GM23338 (cell line): ENCODE measurements around the gene CA5B. TPM values are rescaled to one million over a fixed set of nuclear protein-coding genes. Genes with fewer than 3 reads are reported as not detected.

Experiments used
- EZH2 ChIP-seq: fragments of 200-600 bp; sonication (generic); IDR thresholded peaks from one replicate; pipeline ENCODE4 v1.8.0; 2017; ENCODE audit warnings: antibody characterized with exemption, mild to moderate bottlenecking, low read depth; ENCODE audit not compliant: unreplicated experiment
- JUNB ChIP-seq: IDR thresholded peaks from one replicate; pipeline ENCODE4 v1.6.1; 2016; ENCODE audit warnings: antibody characterized with exemption; ENCODE audit not compliant: unreplicated experiment
- STAT1 ChIP-seq: IDR thresholded peaks from one replicate; pipeline ENCODE4 v1.6.1; 2016; ENCODE audit warnings: antibody characterized with exemption; ENCODE audit not compliant: unreplicated experiment
- ZNF114 ChIP-seq: fragments of 250-450 bp; sonication (Bioruptor Pico); IDR thresholded peaks from 2 replicates; pipeline ENCODE4 v1.5.0; 2020; ENCODE audit warnings: mild to moderate bottlenecking, moderate library complexity
- polyA plus RNA-seq: library from polyadenylated mRNA; unstranded; fragments of >200 nt; fragmentation: Nextera tagmentation; extraction: Ambion mirVana; gene quantifications from 2 replicates; pipeline ENCODE4 v1.2.1, GENCODE V29; 2016
- small RNA-seq: library from RNA; depleted of rRNA; stranded (forward); fragments of <200 nt; gene quantifications from one replicate; pipeline ENCODE3, GENCODE V24; 2014; ENCODE audit warnings: low replicate concordance
- total RNA-seq: library from RNA; depleted of rRNA; stranded (reverse); fragments of >200 nt; shearing (Covaris generic); gene quantifications from 2 replicates; pipeline ENCODE4 v1.2.3, GENCODE V29; 2014; rRNA removed
- TF ChIP-seq, protein P1 (sequence below): IDR thresholded peaks from one replicate; pipeline ENCODE4 v1.6.1; 2018; ENCODE audit warnings: antibody characterized with exemption; ENCODE audit not compliant: unreplicated experiment

CA5B gene
- total and polyA plus RNA-seq, 2 experiments from 2014 or later: 4.8 to 6.1 TPM

DNA sequence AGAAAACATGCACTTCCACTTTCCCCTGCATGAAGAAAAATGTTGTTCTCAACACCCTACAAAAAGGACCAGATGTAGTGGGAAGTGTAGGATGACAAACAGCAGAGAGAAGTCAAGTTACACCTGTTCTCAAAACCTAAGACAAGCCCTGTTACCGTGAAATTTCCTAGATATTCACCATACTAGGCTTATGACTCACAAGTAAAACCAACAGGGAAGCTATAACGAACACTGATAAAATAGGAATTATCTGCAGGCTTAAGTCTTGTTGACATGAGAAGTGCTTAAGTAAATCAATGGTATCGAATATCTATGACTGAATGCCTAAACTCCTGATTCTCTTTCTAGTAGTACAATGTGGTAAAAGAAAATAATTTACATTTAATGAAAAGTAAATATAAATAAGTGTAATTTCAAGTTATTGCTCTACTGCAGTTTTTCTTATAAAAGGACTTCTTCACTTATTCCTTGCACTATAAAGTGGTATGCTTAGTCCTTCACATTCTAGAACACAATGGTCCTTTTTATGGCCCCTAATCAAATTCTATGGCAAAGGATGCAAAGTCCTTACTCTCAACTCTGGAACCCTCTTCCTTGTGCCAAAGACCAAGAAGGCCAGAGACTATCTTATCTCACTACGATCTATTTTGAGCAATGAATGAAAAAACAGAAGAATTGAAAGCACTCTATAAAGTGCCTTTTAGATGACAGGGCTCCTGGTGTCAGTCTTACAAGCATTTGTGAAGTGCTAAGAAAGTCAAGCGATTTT lies 96.9 kb downstream of the CA5B start (continued):
- TF ChIP-seq, protein P1, sequence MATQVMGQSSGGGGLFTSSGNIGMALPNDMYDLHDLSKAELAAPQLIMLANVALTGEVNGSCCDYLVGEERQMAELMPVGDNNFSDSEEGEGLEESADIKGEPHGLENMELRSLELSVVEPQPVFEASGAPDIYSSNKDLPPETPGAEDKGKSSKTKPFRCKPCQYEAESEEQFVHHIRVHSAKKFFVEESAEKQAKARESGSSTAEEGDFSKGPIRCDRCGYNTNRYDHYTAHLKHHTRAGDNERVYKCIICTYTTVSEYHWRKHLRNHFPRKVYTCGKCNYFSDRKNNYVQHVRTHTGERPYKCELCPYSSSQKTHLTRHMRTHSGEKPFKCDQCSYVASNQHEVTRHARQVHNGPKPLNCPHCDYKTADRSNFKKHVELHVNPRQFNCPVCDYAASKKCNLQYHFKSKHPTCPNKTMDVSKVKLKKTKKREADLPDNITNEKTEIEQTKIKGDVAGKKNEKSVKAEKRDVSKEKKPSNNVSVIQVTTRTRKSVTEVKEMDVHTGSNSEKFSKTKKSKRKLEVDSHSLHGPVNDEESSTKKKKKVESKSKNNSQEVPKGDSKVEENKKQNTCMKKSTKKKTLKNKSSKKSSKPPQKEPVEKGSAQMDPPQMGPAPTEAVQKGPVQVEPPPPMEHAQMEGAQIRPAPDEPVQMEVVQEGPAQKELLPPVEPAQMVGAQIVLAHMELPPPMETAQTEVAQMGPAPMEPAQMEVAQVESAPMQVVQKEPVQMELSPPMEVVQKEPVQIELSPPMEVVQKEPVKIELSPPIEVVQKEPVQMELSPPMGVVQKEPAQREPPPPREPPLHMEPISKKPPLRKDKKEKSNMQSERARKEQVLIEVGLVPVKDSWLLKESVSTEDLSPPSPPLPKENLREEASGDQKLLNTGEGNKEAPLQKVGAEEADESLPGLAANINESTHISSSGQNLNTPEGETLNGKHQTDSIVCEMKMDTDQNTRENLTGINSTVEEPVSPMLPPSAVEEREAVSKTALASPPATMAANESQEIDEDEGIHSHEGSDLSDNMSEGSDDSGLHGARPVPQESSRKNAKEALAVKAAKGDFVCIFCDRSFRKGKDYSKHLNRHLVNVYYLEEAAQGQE: no peak
- no peak for TF ChIP-seq ZNF114 (CRISPR knock-in tag)
- no peak for TF ChIP-seq EZH2
- TF ChIP-seq STAT1: no peak
- TF ChIP-seq JUNB: no peak

Small RNA genes lying within 50 kb of the gene (small RNA-seq; reads per million reads assigned to genes)
- gene RF00409: not detected

Other genes starting within 250 kb of the CA5B start
- 13.1 and 21.0 TPM in 2 replicates for gene PIR, start 244.9 kb upstream of the CA5B start, total RNA-seq
- gene PIR, start 244.9 kb upstream of the CA5B start, polyA plus RNA-seq: 22.6 and 25.2 TPM in 2 replicates
- not detected in 2 replicates for gene BMX, start 237.5 kb upstream of the CA5B start, total RNA-seq
- not detected in 2 replicates for gene BMX, start 237.5 kb upstream of the CA5B start, polyA plus RNA-seq
- 0.10 TPM in 1 of 2 replicates, not detected in the other for gene ACE2, start 137.3 kb upstream of the CA5B start, total RNA-seq
- gene ACE2, start 137.3 kb upstream of the CA5B start, polyA plus RNA-seq: not detected in 2 replicates
- gene CLTRN, start 73.5 kb upstream of the CA5B start, total RNA-seq: 1.7 TPM in 2 replicates
- gene CLTRN, start 73.5 kb upstream of the CA5B start, polyA plus RNA-seq: 2.5 and 2.7 TPM in 2 replicates
- gene ZRSR2, start 52.2 kb downstream of the CA5B start, total RNA-seq: 5.2 and 7.7 TPM in 2 replicates
- gene ZRSR2, start 52.2 kb downstream of the CA5B start, polyA plus RNA-seq: 40.9 and 45.1 TPM in 2 replicates
- 251 and 380 TPM in 2 replicates for gene AP1S2, start 116.5 kb downstream of the CA5B start, total RNA-seq
- 138 and 160 TPM in 2 replicates for gene AP1S2, start 116.5 kb downstream of the CA5B start, polyA plus RNA-seq